ENCODE measurements around the gene ZEB2. TPM values are rescaled to one million over a fixed set of nuclear protein-coding genes. Genes with fewer than 3 reads are reported as not detected.

ZEB2 gene
- total and polyA plus RNA-seq, 4 donors, result 7.6 to 39.6 (median 22.2) TPM

DNA sequence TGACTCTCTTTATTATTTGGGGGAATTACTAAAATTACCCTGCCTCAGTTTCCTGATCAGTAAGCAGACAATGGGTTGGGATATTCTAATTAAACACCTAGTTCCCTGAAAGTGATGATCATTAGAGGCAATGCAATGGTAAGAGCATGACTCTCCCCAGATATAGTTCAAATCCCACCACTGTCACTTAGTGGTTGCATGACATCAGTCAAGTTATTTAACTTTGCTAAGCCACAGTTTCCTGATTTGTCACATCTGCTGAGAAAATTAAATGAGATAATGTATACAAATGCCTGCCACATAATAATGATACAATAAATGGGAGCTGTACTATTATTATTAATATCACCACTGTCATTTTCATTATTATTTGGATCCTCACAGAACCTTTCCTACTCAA lies 29.9 kb downstream of the ZEB2 start (continued):
- TF ChIP-seq, protein P1, sequence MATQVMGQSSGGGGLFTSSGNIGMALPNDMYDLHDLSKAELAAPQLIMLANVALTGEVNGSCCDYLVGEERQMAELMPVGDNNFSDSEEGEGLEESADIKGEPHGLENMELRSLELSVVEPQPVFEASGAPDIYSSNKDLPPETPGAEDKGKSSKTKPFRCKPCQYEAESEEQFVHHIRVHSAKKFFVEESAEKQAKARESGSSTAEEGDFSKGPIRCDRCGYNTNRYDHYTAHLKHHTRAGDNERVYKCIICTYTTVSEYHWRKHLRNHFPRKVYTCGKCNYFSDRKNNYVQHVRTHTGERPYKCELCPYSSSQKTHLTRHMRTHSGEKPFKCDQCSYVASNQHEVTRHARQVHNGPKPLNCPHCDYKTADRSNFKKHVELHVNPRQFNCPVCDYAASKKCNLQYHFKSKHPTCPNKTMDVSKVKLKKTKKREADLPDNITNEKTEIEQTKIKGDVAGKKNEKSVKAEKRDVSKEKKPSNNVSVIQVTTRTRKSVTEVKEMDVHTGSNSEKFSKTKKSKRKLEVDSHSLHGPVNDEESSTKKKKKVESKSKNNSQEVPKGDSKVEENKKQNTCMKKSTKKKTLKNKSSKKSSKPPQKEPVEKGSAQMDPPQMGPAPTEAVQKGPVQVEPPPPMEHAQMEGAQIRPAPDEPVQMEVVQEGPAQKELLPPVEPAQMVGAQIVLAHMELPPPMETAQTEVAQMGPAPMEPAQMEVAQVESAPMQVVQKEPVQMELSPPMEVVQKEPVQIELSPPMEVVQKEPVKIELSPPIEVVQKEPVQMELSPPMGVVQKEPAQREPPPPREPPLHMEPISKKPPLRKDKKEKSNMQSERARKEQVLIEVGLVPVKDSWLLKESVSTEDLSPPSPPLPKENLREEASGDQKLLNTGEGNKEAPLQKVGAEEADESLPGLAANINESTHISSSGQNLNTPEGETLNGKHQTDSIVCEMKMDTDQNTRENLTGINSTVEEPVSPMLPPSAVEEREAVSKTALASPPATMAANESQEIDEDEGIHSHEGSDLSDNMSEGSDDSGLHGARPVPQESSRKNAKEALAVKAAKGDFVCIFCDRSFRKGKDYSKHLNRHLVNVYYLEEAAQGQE (IDR thresholded peaks at IDR 0.05), result no peak
- no peak for TF ChIP-seq GABPA (IDR thresholded peaks at IDR 0.05 in 1 of 2, conservative IDR thresholded peaks at IDR 0.05 in 1 of 2)
- no peak for TF ChIP-seq SP1 (IDR thresholded peaks at IDR 0.05)
- TF ChIP-seq TAF1 (conservative IDR thresholded peaks at IDR 0.05), result no peak
- TF ChIP-seq YY1 (IDR thresholded peaks at IDR 0.05), result no peak

DNA sequence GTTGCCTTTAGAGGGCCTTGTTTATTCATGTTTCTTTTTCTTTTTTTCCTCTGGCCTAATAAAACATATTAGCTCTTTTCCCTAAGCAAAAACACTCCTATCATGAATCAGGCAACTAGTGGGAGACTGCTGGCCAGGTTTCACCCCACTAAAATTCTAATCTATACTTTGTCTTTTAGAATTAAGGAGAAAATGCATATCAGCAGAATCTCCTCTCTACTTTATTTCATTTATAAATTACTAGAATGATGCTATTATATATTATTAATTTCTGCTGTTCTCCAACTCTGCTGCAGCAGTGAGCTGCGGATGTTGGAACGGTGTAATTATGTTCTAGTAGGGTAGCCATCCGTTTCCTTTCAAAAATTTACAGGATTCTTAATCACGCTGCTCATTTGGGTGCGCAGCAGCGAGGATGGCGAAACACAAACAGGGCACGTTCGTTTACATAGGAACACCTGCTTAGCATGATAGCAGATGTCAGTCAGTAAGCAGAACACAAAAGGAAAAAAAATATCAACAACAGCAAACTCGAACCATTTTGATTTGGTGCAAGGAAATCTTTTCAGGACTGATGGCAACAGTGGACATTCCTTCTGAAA lies 30.5 kb downstream of the ZEB2 start:
- TF ChIP-seq YY1 (IDR thresholded peaks at IDR 0.05), result no peak
- TF ChIP-seq FOXA2 (IDR thresholded peaks at IDR 0.05), result no peak
- no peak for TF ChIP-seq ATF3 (IDR thresholded peaks at IDR 0.05)
- no peak for TF ChIP-seq CTCF (IDR thresholded peaks at IDR 0.05; ENCODE audit: low read depth, low read length, missing input control)
- no peak for TF ChIP-seq SP1 (IDR thresholded peaks at IDR 0.05)
- no peak for TF ChIP-seq NR2F2 (IDR thresholded peaks at IDR 0.05)
- TF ChIP-seq, protein P2, sequence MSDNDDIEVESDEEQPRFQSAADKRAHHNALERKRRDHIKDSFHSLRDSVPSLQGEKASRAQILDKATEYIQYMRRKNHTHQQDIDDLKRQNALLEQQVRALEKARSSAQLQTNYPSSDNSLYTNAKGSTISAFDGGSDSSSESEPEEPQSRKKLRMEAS (IDR thresholded peaks at IDR 0.05), result no peak
- TF ChIP-seq HNF4G (IDR thresholded peaks at IDR 0.05), result no peak
- TF ChIP-seq JUND (IDR thresholded peaks at IDR 0.05), result no peak
- 53% methylated on average over 10 of the region's 10 CpGs for WGBS
- Histone ChIP-seq H3K36me3 (ENCODE audit: control insufficient read depth in 4 of 4, insufficient read depth in 3 of 4, low read depth in 1 of 4, low read length in 3 of 4) (no peaks in the 10 kb centered on the region), H3K4me1 (ENCODE audit: control insufficient read depth in 4 of 4, insufficient read depth in 4 of 4, low read length in 3 of 4) (peaks cover 0 to 4% (median 0%) of the 10 kb centered on the region in 4 donors), H3K27me3 (ENCODE audit: control insufficient read depth in 4 of 4, insufficient read depth in 4 of 4, low read length in 3 of 4) (peaks cover 0 to 3% (median 0%) of the 10 kb centered on the region in 4 donors), H3K9ac (ENCODE audit: low read depth in 1 of 2, low read length in 2 of 2) (no peak overlapping the region), H3K27ac (ENCODE audit: low read depth in 1 of 2, low read length in 2 of 2) (no peak overlapping the region), H3K4me3 (ENCODE audit: low read depth in 1 of 3, low read length in 3 of 3) (no peak overlapping the region), H3K9me3 (ENCODE audit: control insufficient read depth in 4 of 4, low read length in 3 of 4) (no peaks in the 10 kb centered on the region)
- no peak for DNase-seq (ENCODE audit: low spot score)

DNA sequence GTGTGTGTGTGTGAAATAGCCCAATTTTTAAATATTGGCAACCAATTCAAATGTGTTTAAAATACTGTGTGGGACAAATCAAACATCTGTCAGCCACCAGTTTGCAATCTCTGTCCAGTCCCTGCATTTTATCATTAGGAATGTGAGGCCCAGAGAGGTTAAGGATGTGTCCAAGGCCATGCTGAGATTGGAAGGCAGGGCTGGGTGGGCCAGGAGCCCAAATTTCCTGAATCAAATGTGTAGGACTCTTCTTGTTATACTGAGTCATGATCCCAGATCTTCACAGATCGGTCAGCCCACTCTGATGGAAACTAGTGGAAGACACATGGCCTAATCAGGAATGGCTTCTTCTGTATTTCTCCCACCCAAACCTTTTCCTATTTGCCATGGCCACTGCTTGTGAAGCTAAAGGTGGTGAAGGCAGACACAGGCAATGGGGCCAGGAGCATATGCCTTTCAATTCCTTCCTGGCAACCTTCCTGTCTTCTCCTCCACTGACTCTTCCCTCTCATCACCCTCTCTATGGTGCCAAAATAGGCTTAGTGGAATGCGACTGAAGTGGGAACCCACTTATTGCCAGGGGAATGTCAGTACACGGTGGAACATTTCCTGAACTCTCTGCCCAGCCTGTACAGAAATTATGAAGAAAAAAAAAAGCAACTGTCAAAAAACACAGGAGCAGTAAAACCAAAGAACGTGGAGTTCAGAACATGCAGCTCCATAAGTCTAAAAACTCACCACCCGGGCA lies 35.5 kb downstream of the ZEB2 start:
- WGBS, result 80% methylated on average over 5 of the region's 5 CpGs
- H3K9me3 ChIP-seq (ENCODE audit: control insufficient read depth in 4 of 4, low read length in 3 of 4), result no peaks in the 10 kb centered on the region
- no peaks in the 10 kb centered on the region for H3K36me3 ChIP-seq (ENCODE audit: control insufficient read depth in 4 of 4, insufficient read depth in 3 of 4, low read depth in 1 of 4, low read length in 3 of 4)
- H3K9ac ChIP-seq (ENCODE audit: low read depth in 1 of 2, low read length in 2 of 2), result no peak overlapping the region
- H3K27ac ChIP-seq (ENCODE audit: low read depth in 1 of 2, low read length in 2 of 2), result peak overlapping the region in 1 of 2 donors; percentile 33
- no peak for DNase-seq (ENCODE audit: low spot score)
- H3K4me1 ChIP-seq (ENCODE audit: control insufficient read depth in 4 of 4, insufficient read depth in 4 of 4, low read length in 3 of 4), result peaks cover 0 to 1% (median 0%) of the 10 kb centered on the region in 4 donors
- no peak overlapping the region for H3K4me3 ChIP-seq (ENCODE audit: low read depth in 1 of 3, low read length in 3 of 3)
- no peaks in the 10 kb centered on the region for H3K27me3 ChIP-seq (ENCODE audit: control insufficient read depth in 4 of 4, insufficient read depth in 4 of 4, low read length in 3 of 4)
- no peak for TF ChIP-seq ATF3 (IDR thresholded peaks at IDR 0.05)
- no peak for TF ChIP-seq FOXA2 (IDR thresholded peaks at IDR 0.05)
- no peak for TF ChIP-seq TAF1 (conservative IDR thresholded peaks at IDR 0.05)
- no peak for TF ChIP-seq HNF4A (conservative IDR thresholded peaks at IDR 0.05)
- no peak for TF ChIP-seq RAD21 (IDR thresholded peaks at IDR 0.05)
- TF ChIP-seq CTCF (IDR thresholded peaks at IDR 0.05; ENCODE audit: low read depth, low read length, missing input control), result no peak
- TF ChIP-seq RXRA (IDR thresholded peaks at IDR 0.05), result no peak
- TF ChIP-seq EGR1 (IDR thresholded peaks at IDR 0.05; ENCODE audit: low read depth in 2 of 2), result no peak
- no peak for TF ChIP-seq HNF4G (IDR thresholded peaks at IDR 0.05)
- TF ChIP-seq, protein P2 (IDR thresholded peaks at IDR 0.05), result no peak
